Gastrocnemius medialis (tissue), 4 donors: ENCODE measurements around the gene AGAP1. TPM values are rescaled to one million over a fixed set of nuclear protein-coding genes. Genes with fewer than 3 reads are reported as not detected.

Source experiments
- ATAC-seq, 2 donors: fragments of 150-250 bp; one replicate each; pipeline ENCODE4 v1.9.1; 2016
- DNase-seq, 2 donors: peaks; one replicate each; pipeline ENCODE4 v3.0.0-alpha.2; 2019
- H3K27ac ChIP-seq, 4 donors: fragments of 200-600 bp; sonication (generic); 1 replicate in 1 of 4; 2 replicates in 3 of 4; pipeline ENCODE4 v1.5.1; 2016 to 2018; ENCODE audit warnings: mild to moderate bottlenecking in 2 of 4, moderate library complexity in 1 of 4
- H3K27me3 ChIP-seq, 3 donors: fragments of 200-600 bp; sonication (generic) in 2 of 3; 1 replicate in 1 of 3; 2 replicates in 2 of 3; pipeline versions ENCODE4 v1.5.1 to v1.6.0; 2016 to 2019; ENCODE audit warnings: mild to moderate bottlenecking in 1 of 3, moderate library complexity in 1 of 3
- H3K36me3 ChIP-seq, 2 donors: fragments of 200-600 bp; sonication (generic) in 1 of 2; one replicate each; pipeline ENCODE4 v1.5.1; 2017 to 2018
- H3K4me1 ChIP-seq, 2 donors: fragments of 200-600 bp; sonication (generic) in 1 of 2; one replicate each; pipeline ENCODE4 v1.5.1; 2016 to 2017; ENCODE audit warnings: mild to moderate bottlenecking in 2 of 2
- H3K4me3 ChIP-seq, 4 donors: fragments of 200-600 bp; sonication (generic) in 3 of 4; 1 replicate in 1 of 4; 2 replicates in 3 of 4; pipeline ENCODE4 v1.5.1; 2016 to 2019; ENCODE audit warnings: mild to moderate bottlenecking in 2 of 4
- H3K9me3 ChIP-seq, 3 donors: fragments of 200-600 bp; sonication (generic) in 2 of 3; 1 replicate in 1 of 3; 2 replicates in 2 of 3; pipeline ENCODE4 v1.5.1; 2016 to 2019
- CTCF ChIP-seq, 5 experiments: fragments of 450-650 bp in 3 of 5; fragments of 200-600 bp in 2 of 5; sonication (generic) in 2 of 5; IDR thresholded peaks in 4 of 5; conservative IDR thresholded peaks in 1 of 5; 1 replicate in 4 of 5; 2 replicates in 1 of 5; pipeline ENCODE4 v1.5.1; 2016 to 2019; ENCODE audit warnings: antibody characterized with exemption in 5 of 5, mild to moderate bottlenecking in 3 of 5, moderate library complexity in 3 of 5
- POLR2A ChIP-seq, 2 donors: fragments of 450-650 bp; IDR thresholded peaks; one replicate each; pipeline ENCODE4 v1.6.1; 2017; ENCODE audit warnings: antibody characterized with exemption in 2 of 2, mild to moderate bottlenecking in 2 of 2, moderate library complexity in 2 of 2
- in situ Hi-C, 4 donors: fragments of 200-750 bp; cut with MboI; loops; one replicate each; pipeline versions ENCODE4 v1.15.0 to v1.8.0; 2017; ENCODE audit warnings: low sequenced_read_pairs in 4 of 4
- intact Hi-C: fragments of 100-400 bp; cut with DNase I; formaldehyde crosslinking; loops from one replicate; pipeline ENCODE4 v1.15.1; 2023; ENCODE audit warnings: low total_unique reads
- total RNA-seq, 4 donors: library from RNA; depleted of rRNA; stranded (reverse); fragments of >200 nt; gene quantifications; one replicate each; pipeline versions ENCODE4 v1.1.0 to v1.2.3, GENCODE V29; 2016

The AGAP1 gene
- total RNA-seq, 4 donors from 2014 or later, result 8.5 to 26.8 (median 14.4) TPM

- Histone ChIP-seq H3K27ac (no peak overlapping the region), H3K9me3 (no peaks in the 10 kb centered on the region), H3K36me3 (no peaks in the 10 kb centered on the region), H3K4me1 (peaks cover 6 to 8% of the 10 kb centered on the region in 2 donors), H3K27me3 (no peaks in the 10 kb centered on the region), H3K4me3 (no peak overlapping the region)
- in situ Hi-C loops (no loop called here), intact Hi-C loops (no loop called here)
- TF ChIP-seq CTCF (IDR thresholded peaks at IDR 0.05 in 4 of 5, conservative IDR thresholded peaks at IDR 0.05 in 1 of 5) (no peak), POLR2A (IDR thresholded peaks at IDR 0.05) (no peak)
- no peak for ATAC-seq
- no peak for DNase-seq
Measured at GRCh38 chr2:235706506-235706905, 212.7 kb downstream of the AGAP1 start.

- TF ChIP-seq POLR2A (IDR thresholded peaks at IDR 0.05), result no peak
- H3K9me3 ChIP-seq, result no peaks in the 10 kb centered on the region
- no peaks in the 10 kb centered on the region for H3K27me3 ChIP-seq
- in situ Hi-C loops (no loop called here), intact Hi-C loops (no loop called here)
- H3K4me3 ChIP-seq, result no peak overlapping the region
- peaks cover 0 to 6% of the 10 kb centered on the region in 2 donors for H3K4me1 ChIP-seq
- DNase-seq (no peak), ATAC-seq (no peak)
- H3K27ac ChIP-seq, result no peak overlapping the region
- H3K36me3 ChIP-seq, result no peaks in the 10 kb centered on the region
Measured at GRCh38 chr2:235707411-235708096, 213.7 kb downstream of the AGAP1 start.

- in situ Hi-C loops (no loop called here), intact Hi-C loops (no loop called here)
- H3K4me3 ChIP-seq, result no peak overlapping the region
- no peaks in the 10 kb centered on the region for H3K9me3 ChIP-seq
- H3K27ac ChIP-seq, result peak overlapping the region in 1 of 4 donors; percentile 16
- no peaks in the 10 kb centered on the region for H3K27me3 ChIP-seq
- peak; percentile 51 to 74 for ATAC-seq
- peak; percentile 39 to 66 for DNase-seq
- H3K36me3 ChIP-seq, result no peaks in the 10 kb centered on the region
- TF ChIP-seq CTCF (IDR thresholded peaks at IDR 0.05 in 4 of 5, conservative IDR thresholded peaks at IDR 0.05 in 1 of 5), result no peak
- no peak for TF ChIP-seq POLR2A (IDR thresholded peaks at IDR 0.05)
- H3K4me1 ChIP-seq, result no peaks in the 10 kb centered on the region
Measured at GRCh38 chr2:235709124-235709813, 215.4 kb downstream of the AGAP1 start.

GRCh38 chr2:235709969-235710879 lies 216.4 kb downstream of the AGAP1 start:
- no peak for ATAC-seq
- intact Hi-C loops (no loop called here), in situ Hi-C loops (no loop called here)
- Histone ChIP-seq H3K27ac (no peak overlapping the region), H3K4me3 (no peak overlapping the region), H3K36me3 (no peaks in the 10 kb centered on the region), H3K27me3 (no peaks in the 10 kb centered on the region), H3K9me3 (no peaks in the 10 kb centered on the region), H3K4me1 (no peaks in the 10 kb centered on the region)
- no peak for DNase-seq
- TF ChIP-seq POLR2A (IDR thresholded peaks at IDR 0.05) (no peak), CTCF (IDR thresholded peaks at IDR 0.05 in 4 of 5, conservative IDR thresholded peaks at IDR 0.05 in 1 of 5) (no peak)

- Histone ChIP-seq H3K36me3 (no peaks in the 10 kb centered on the region), H3K27ac (no peak overlapping the region), H3K4me1 (no peaks in the 10 kb centered on the region), H3K27me3 (no peaks in the 10 kb centered on the region), H3K9me3 (no peaks in the 10 kb centered on the region), H3K4me3 (no peak overlapping the region)
- TF ChIP-seq POLR2A (IDR thresholded peaks at IDR 0.05) (no peak), CTCF (IDR thresholded peaks at IDR 0.05 in 4 of 5, conservative IDR thresholded peaks at IDR 0.05 in 1 of 5) (no peak)
- no peak for ATAC-seq
- in situ Hi-C loops (no loop called here), intact Hi-C loops (no loop called here)
- no peak for DNase-seq
Measured at GRCh38 chr2:235710933-235711332, 217.1 kb downstream of the AGAP1 start.
